HepG2 (cell line): Measurements from ENCODE around the gene FOXA3. TPM values are rescaled to one million over a fixed set of nuclear protein-coding genes. Genes with fewer than 3 reads are reported as not detected.

Source experiments
- ATAC-seq: fragments of 200-7000 bp; cut with Tn5 transposase; 3 replicates; pipeline ENCODE4 v1.9.1; 2020; ENCODE audit warnings: mild to moderate bottlenecking, moderate library complexity
- BruUV-seq: library from RNA; stranded (reverse); fragments of 400-500 nt; replicated peaks from 2 replicates; lab custom pipeline; 2021; lab: Mats Ljungman, UMichigan
- CTCF ChIA-PET: fragments of 300-600 bp; formaldehyde crosslinking; extraction: SDS; loops from one replicate; lab custom pipeline; 2021; ENCODE audit warnings: low total read pairs, inconsistent platforms, low intra/inter-chr PET ratio; lab: Yijun Ruan, JAX
- POLR2A ChIA-PET: fragments of 350-600 bp; sonication (Branson Sonifier 250); formaldehyde crosslinking; loops from one replicate; lab custom pipeline; 2020; ENCODE audit warnings: antibody characterized with exemption, inconsistent platforms; lab: Yijun Ruan, JAX
- DNase-seq: peaks from one replicate; pipeline ENCODE4 v3.0.0-alpha.2; 2015; ENCODE audit warnings: low spot score
- FAIRE-seq: peaks from 3 replicates; lab custom pipeline; 2011; peaks lifted over from hg19 to GRCh38; lab: Jason Lieb, UNC
- H2AFZ ChIP-seq: one replicate; pipeline ENCODE4 v1.6.1; 2011; ENCODE audit warnings: low read length, inconsistent platforms
- H3K27ac ChIP-seq: fragments of 300-600 bp; 3 replicates; pipeline ENCODE4 v1.8.0; 2011; ENCODE audit warnings: mixed run types, mild to moderate bottlenecking, mixed read lengths, low read length, inconsistent platforms; ENCODE audit not compliant: insufficient read depth; ENCODE audit errors: extremely low read length
- H3K27me3 ChIP-seq, 2 experiments: fragments of 200-600 bp in 1 of 2; 2 replicates in 1 of 2; 3 replicates in 1 of 2; pipeline versions ENCODE4 v1.6.0 to v1.8.0; 2011; ENCODE audit warnings: low read length in 2 of 2, mild to moderate bottlenecking in 2 of 2, moderate library complexity in 2 of 2, inconsistent platforms in 1 of 2; ENCODE audit not compliant: insufficient read depth in 2 of 2, control insufficient read depth in 1 of 2
- H3K36me3 ChIP-seq, 2 experiments: fragments of 200-600 bp in 1 of 2; replicated peaks in 1 of 2; 2 replicates in 1 of 2; 3 replicates in 1 of 2; pipeline versions ENCODE4 v1.5.1 to v1.8.0; 2011; ENCODE audit warnings: low read length in 2 of 2, inconsistent platforms in 1 of 2; ENCODE audit not compliant: insufficient read depth in 2 of 2, control insufficient read depth in 1 of 2
- H3K4me1 ChIP-seq: 2 replicates; pipeline ENCODE4 v1.5.1; 2012; ENCODE audit warnings: low read length, inconsistent platforms; ENCODE audit not compliant: insufficient read depth
- H3K4me2 ChIP-seq: 2 replicates; pipeline ENCODE4 v1.6.0; 2011; ENCODE audit warnings: low read depth, low read length, inconsistent platforms
- H3K4me3 ChIP-seq, 3 experiments: fragments of 200-600 bp in 1 of 3; sonication (generic), shearing (Covaris generic) in 1 of 3; replicated peaks in 1 of 3; 2 replicates each; pipeline ENCODE4 v1.5.1; 2011 to 2016; ENCODE audit warnings: low read length in 3 of 3, inconsistent platforms in 2 of 3, low read depth in 2 of 3, mild to moderate bottlenecking in 2 of 3, control low read depth in 1 of 3, mixed read lengths in 1 of 3; ENCODE audit not compliant: insufficient read depth in 1 of 3
- H3K79me2 ChIP-seq: one replicate; pipeline ENCODE4 v1.6.1; 2011; ENCODE audit warnings: low read length, inconsistent platforms; ENCODE audit not compliant: insufficient read depth
- H3K9ac ChIP-seq: 2 replicates; pipeline ENCODE4 v1.6.0; 2011; ENCODE audit warnings: mild to moderate bottlenecking, low read depth, low read length, inconsistent platforms; ENCODE audit not compliant: insufficient read depth
- H3K9me3 ChIP-seq: 2 replicates; pipeline ENCODE4 v1.5.1; 2012; ENCODE audit warnings: mild to moderate bottlenecking, low read length
- H4K20me1 ChIP-seq: 2 replicates; pipeline ENCODE4 v1.6.0; 2011; ENCODE audit warnings: inconsistent platforms, mild to moderate bottlenecking, low read length, moderate library complexity; ENCODE audit not compliant: insufficient read depth
- CBFB ChIP-seq: sonication (generic); formaldehyde crosslinking; IDR thresholded peaks from 2 replicates; pipeline ENCODE4 v1.4.0; 2020; ENCODE audit warnings: missing genetic modification reagents
- EED ChIP-seq: sonication (generic); formaldehyde crosslinking; IDR thresholded peaks from 2 replicates; pipeline ENCODE4 v1.5.0; 2020; ENCODE audit warnings: mild to moderate bottlenecking, missing genetic modification reagents
- FOXA1 ChIP-seq, 2 experiments: fragments of 450-650 bp in 1 of 2; sonication (generic) in 1 of 2; formaldehyde crosslinking in 1 of 2; IDR thresholded peaks; 2 replicates each; pipeline versions ENCODE4 v1.4.0 to v1.6.1; 2016 to 2020; ENCODE audit warnings: missing genetic modification reagents in 1 of 2
- HNF4A ChIP-seq: sonication (generic); formaldehyde crosslinking; IDR thresholded peaks from 2 replicates; pipeline ENCODE4 v1.4.0; 2020; ENCODE audit warnings: missing genetic modification reagents
- MED1 ChIP-seq: sonication (generic); formaldehyde crosslinking; IDR thresholded peaks from 2 replicates; pipeline ENCODE4 v1.4.0; 2020; ENCODE audit warnings: missing genetic modification reagents
- ZNF251 ChIP-seq: sonication (generic); formaldehyde crosslinking; IDR thresholded peaks from 2 replicates; pipeline ENCODE4 v1.9.0; 2021; ENCODE audit warnings: mild to moderate bottlenecking, missing genetic modification reagents
- ZNF263 ChIP-seq: sonication (generic); formaldehyde crosslinking; IDR thresholded peaks from 2 replicates; pipeline ENCODE4 v1.4.0; 2020; ENCODE audit warnings: missing genetic modification reagents
- ZNF282 ChIP-seq: fragments of 450-650 bp; IDR thresholded peaks from 2 replicates; pipeline ENCODE4 v1.6.1; 2018; ENCODE audit not compliant: partially characterized antibody
- ZNF362 ChIP-seq: sonication (generic); formaldehyde crosslinking; IDR thresholded peaks from 2 replicates; pipeline ENCODE4 v1.4.0; 2020; ENCODE audit warnings: missing genetic modification reagents, mild to moderate bottlenecking, borderline replicate concordance
- WGBS: methylation state at CpG from one replicate; pipeline ENCODE4 v1.1.6; 2017; ENCODE audit warnings: low lambda C conversion rate; 5-methylcytosine and 5-hydroxymethylcytosine counted together
- in situ Hi-C: cut with HindIII; loops from 2 replicates; pipeline ENCODE4 v1.10.0; 2017; ENCODE audit warnings: low pct_unique_long_range_greater_than_20kb; ENCODE audit not compliant: extremely low pct_ligation_motif_present
- intact Hi-C: fragments of 100-400 bp; cut with micrococcal nuclease; formaldehyde crosslinking; loops from one replicate; pipeline ENCODE4 v1.10.0; 2022; ENCODE audit not compliant: unreplicated experiment
- polyA plus RNA-seq, 8 experiments: library from polyadenylated mRNA; depleted of rRNA in 3 of 8; stranded (reverse) in 7 of 8; unstranded in 1 of 8; fragments of >200 nt; fragmentation: Illumina TruSeq in 4 of 8; extraction: Trizol in 4 of 8; gene quantifications; 2 replicates each; pipeline versions ENCODE4 v1.2.1 to v1.2.3, GENCODE V29; 2011 to 2016; ENCODE audit warnings: low read depth in 4 of 8, missing spikeins in 1 of 8, mixed read lengths in 1 of 8; ENCODE audit not compliant: insufficient read depth in 1 of 8
- total RNA-seq, 5 experiments: library from RNA; depleted of rRNA; stranded (reverse); fragments of >200 nt; fragmentation: Illumina TruSeq; extraction: Trizol; gene quantifications; 2 replicates each; pipeline ENCODE4 v1.2.3, GENCODE V29; 2016; ENCODE audit warnings: low read depth in 1 of 5
- TF ChIP-seq, protein P1 (sequence below): sonication (generic); formaldehyde crosslinking; IDR thresholded peaks from 2 replicates; pipeline ENCODE4 v1.5.1; 2020; ENCODE audit warnings: mild to moderate bottlenecking, missing genetic modification reagents, borderline replicate concordance

FOXA3 gene
- total and polyA plus RNA-seq, 2 of the 13 experiments (the other 11 are each of a cell fraction or from before 2014, with no cell fraction given), result 29.8 to 47.6 TPM

- POLR2A ChIA-PET, result interaction anchor here (0.6 to 2.8 kb wide), 5 partner anchors 8 to 107 kb away, joined by 3 to 35 read pairs (median 6); partner anchors contain the start of genes FOXA3, SIX5 and SYMPK
- Histone ChIP-seq H3K36me3 (peaks cover 0 to 5% of the 10 kb centered on the region in 2 experiments; a peak in 2 of 5 replicates), H3K4me2 (peak overlapping the region; percentile 90), H3K9me3 (no peaks in the 10 kb centered on the region), H4K20me1 (no peaks in the 10 kb centered on the region), H2AFZ (no peak overlapping the region), H3K27ac (peak overlapping the region; percentile 94), H3K4me3 (peak overlapping the region; percentile 43 to 69 (median 51)), H3K4me1 (peaks cover 95% of the 10 kb centered on the region), H3K9ac (peak overlapping the region; percentile 78), H3K79me2 (peaks cover 7% of the 10 kb centered on the region), H3K27me3 (no peaks in the 10 kb centered on the region)
- BruUV-seq, result no TSS peak
- DNase-seq (peak; percentile 77), FAIRE-seq (no peak), ATAC-seq (peak; percentile 60)
- in situ Hi-C loops (no loop called here), intact Hi-C loops (no loop called here)
- CTCF ChIA-PET, result no interaction called here
- under 1% methylated on average over 29 of the region's 41 CpGs for WGBS
- no peak for TF ChIP-seq FOXA1 (IDR thresholded peaks at IDR 0.05)
- no peak for TF ChIP-seq FOXA1 (CRISPR knock-in tag; IDR thresholded peaks at IDR 0.05)
- peak; percentile 46 for TF ChIP-seq MED1 (CRISPR knock-in tag)
- TF ChIP-seq ZNF362 (CRISPR knock-in tag), result peak; percentile 33; the same call in 1 of the 2 replicates
- peak; percentile 71 for TF ChIP-seq CBFB (CRISPR knock-in tag)
- TF ChIP-seq HNF4A, result 0 out of 2 replicates have a peak, but pooled peaks have one; percentile 0
- TF ChIP-seq ZNF282, result no peak
- 0 out of 2 replicates have a peak, but pooled peaks have one; percentile 56 for TF ChIP-seq EED (CRISPR knock-in tag)
- TF ChIP-seq ZNF251 (CRISPR knock-in tag), result no peak
- peak; percentile 59; the same call in 1 of the 2 replicates for TF ChIP-seq ZNF263
- TF ChIP-seq, protein P1, sequence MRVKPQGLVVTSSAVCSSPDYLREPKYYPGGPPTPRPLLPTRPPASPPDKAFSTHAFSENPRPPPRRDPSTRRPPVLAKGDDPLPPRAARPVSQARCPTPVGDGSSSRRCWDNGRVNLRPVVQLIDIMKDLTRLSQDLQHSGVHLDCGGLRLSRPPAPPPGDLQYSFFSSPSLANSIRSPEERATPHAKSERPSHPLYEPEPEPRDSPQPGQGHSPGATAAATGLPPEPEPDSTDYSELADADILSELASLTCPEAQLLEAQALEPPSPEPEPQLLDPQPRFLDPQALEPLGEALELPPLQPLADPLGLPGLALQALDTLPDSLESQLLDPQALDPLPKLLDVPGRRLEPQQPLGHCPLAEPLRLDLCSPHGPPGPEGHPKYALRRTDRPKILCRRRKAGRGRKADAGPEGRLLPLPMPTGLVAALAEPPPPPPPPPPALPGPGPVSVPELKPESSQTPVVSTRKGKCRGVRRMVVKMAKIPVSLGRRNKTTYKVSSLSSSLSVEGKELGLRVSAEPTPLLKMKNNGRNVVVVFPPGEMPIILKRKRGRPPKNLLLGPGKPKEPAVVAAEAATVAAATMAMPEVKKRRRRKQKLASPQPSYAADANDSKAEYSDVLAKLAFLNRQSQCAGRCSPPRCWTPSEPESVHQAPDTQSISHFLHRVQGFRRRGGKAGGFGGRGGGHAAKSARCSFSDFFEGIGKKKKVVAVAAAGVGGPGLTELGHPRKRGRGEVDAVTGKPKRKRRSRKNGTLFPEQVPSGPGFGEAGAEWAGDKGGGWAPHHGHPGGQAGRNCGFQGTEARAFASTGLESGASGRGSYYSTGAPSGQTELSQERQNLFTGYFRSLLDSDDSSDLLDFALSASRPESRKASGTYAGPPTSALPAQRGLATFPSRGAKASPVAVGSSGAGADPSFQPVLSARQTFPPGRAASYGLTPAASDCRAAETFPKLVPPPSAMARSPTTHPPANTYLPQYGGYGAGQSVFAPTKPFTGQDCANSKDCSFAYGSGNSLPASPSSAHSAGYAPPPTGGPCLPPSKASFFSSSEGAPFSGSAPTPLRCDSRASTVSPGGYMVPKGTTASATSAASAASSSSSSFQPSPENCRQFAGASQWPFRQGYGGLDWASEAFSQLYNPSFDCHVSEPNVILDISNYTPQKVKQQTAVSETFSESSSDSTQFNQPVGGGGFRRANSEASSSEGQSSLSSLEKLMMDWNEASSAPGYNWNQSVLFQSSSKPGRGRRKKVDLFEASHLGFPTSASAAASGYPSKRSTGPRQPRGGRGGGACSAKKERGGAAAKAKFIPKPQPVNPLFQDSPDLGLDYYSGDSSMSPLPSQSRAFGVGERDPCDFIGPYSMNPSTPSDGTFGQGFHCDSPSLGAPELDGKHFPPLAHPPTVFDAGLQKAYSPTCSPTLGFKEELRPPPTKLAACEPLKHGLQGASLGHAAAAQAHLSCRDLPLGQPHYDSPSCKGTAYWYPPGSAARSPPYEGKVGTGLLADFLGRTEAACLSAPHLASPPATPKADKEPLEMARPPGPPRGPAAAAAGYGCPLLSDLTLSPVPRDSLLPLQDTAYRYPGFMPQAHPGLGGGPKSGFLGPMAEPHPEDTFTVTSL (CRISPR knock-in tag), result 0 out of 2 replicates have a peak, but pooled peaks have one; percentile 23
Measured at GRCh38 chr19:45876411-45877197, 12.5 kb downstream of the FOXA3 start.
